Measurements from ENCODE around the gene EYS. TPM values are rescaled to one million over a fixed set of nuclear protein-coding genes. Genes with fewer than 3 reads are reported as not detected.
A peak's percentile ranks its signal among the peaks of the same experiment; 100 is the strongest.
"Not testable (repeated sequence)": the region's sequence is repeated elsewhere in the genome, so short reads cannot be mapped to it uniquely, and the experiment has no call there.

The EYS gene
- polyA plus RNA-seq, 3 donors, result 0.69 to 0.79 (median 0.70) TPM

DNA sequence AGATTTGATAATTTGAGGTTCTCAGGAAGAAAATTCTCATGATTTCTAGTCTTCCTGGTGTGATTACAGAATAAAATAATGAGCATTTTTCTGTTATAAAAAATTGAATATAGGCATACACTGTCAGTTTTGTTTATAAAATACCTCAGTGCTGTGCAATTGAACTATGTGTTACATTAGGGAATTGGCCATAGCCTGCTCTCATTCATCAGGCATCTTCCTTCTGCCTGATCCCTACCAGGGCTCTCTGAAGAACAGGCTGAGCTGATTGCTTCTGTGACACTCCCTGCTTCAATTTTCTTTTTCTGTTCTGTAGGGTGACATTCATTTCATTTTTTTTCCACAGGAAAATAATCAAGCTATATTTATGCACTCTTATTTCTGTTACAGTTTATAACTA, 1908.6 kb downstream of the EYS start:
- no peak for DNase-seq (ENCODE audit: extremely low read depth in 1 of 11, low read depth in 9 of 11, low spot score in 4 of 11)

DNA sequence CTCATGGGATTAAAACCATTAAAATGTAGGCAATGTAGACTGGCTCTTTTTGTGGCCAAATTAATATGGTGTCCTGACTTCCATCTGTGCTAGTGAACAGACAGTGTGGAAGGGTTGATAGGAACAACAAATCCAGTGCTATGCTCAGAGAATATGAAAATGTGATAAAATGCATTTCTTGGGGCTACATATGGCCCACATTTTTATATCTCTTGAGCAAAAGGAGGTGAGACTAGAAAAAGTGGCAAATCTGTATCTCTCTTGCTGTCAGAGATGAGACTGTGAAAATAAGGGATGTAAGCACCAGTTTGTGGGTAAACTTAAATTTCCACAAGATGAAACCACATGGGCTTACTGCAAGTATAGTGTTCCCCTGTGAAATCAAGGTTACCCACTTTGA, 1909.3 kb downstream of the EYS start:
- no peak for DNase-seq (ENCODE audit: extremely low read depth in 1 of 11, low read depth in 9 of 11, low spot score in 4 of 11)

DNA sequence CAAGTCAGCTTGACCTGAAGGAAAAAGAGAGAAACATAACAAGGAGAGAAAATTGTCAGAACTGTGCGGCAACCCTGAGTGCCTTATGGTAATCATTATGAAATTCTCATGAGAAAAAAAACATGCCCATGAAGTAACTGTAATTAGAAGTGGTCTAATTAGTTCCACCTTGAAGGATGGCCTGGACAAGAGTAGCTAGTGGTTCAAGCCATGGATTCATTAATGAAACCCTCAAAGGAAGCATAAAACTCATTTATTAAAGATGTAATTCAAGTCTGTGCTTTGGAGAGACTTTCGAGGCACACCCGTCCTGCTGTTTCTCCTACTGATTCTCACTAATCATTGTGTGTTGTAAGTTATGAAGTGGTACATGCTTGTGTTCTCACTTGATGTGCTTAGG, 1911.2 kb downstream of the EYS start:
- DNase-seq (ENCODE audit: extremely low read depth in 1 of 11, low read depth in 9 of 11, low spot score in 4 of 11), result no peak

DNA sequence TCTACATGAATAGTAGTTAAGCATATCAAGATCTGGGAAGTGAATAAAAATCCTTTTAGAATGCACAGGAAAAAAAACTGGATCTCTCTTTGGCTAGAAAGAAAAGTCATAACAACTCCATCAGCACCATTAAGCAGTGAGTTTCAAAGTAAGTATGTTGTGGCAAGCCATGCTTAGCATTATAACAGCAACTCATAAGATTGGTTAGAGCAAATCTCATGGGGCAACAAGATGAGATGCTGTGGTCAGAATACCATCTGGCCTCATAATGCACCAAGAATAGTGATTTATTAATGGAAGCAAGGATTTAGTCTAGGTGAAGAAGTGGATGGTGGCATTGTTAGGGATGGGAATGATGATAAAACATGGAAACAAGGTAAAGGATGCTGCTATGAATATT, 1912.0 kb downstream of the EYS start:
- DNase-seq (ENCODE audit: extremely low read depth in 1 of 11, low read depth in 9 of 11, low spot score in 4 of 11), result no peak

DNA sequence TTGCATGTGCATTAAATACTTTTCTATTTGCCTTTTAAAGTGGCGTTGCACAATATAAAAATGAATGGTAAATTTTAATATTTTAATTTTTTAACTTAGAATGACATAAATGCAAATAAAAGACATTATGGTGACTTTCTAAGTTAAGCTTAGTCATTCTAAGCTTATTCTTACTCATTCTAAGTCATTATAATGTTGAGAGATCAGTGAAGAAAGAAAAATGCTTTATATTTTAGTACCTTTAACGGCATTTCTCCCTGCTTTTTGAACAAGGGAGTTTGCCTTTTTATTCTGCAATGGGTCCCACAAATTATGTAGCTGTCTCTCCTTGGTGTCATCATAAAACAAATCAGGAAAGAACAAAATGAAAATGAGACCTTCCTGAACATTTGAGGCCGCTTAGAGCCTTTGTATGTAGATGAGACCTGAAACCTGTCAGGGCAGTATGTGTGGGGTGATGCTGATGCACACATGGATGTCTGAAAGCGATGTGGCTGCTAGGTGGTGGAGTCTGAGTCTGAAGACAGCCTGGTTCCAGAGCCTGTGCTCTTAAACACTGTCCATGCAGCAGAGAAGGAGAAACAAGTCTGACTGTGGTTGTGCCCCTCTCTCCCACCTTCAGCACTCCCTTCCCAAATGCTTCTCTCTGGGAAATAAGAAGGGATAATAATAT, 1913.4 kb downstream of the EYS start:
- DNase-seq (ENCODE audit: extremely low read depth in 1 of 11, low read depth in 9 of 11, low spot score in 4 of 11), result no peak

DNA sequence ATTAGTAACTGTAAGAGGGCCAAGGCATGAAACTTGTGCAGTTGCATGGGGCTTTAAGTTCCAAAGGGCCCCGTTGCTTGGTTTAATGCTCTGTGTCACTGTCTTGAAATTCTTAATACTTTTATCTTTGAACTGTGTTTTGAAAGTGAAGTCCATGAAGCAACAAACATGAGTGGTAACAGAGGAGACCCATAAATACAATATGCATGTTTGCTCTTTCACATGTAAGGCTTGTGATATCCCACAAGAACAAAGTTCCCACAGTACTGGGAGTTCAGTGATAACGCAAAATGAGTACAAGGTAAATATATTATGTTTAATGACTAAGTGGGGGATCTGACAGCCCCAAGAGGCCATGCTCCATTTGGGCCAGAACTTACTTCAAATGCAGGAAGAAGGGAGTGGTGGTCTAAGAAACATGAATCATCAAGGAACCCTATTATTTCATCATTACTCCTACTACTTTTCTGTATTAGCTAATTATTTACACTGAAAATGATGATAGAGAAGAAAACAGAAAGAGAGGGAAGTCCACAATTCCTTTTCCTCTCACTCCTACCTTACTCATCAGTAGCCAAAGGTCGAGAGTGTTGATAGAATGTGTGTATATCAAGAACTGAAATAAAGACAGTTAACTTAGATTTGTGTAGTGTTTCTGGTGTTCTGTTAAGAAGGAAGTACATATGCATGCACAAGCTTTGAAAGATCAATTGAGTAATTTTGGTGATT, 1914.1 kb downstream of the EYS start:
- DNase-seq (ENCODE audit: extremely low read depth in 1 of 11, low read depth in 9 of 11, low spot score in 4 of 11), result no peak

DNA sequence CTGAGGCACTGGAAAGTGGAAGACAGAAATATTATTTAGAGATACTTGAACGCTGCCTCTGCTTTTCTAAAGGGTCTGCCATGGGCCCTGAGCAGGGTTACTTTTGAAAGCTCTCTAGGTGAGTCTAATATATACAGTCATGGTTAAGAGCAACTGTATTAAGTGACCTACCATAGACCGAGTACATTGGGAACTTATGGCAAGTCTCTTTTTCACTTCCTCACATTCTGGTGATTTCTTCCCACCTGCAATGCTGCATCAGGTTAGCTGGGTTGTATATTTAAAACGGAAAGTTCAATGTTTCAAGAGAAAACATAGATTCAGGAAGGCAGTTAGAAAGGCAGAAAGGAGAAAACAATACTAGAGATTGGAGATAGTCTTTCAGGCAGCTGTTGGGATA, 1916.7 kb downstream of the EYS start:
- no peak for DNase-seq (ENCODE audit: extremely low read depth in 1 of 11, low read depth in 9 of 11, low spot score in 4 of 11)

DNA sequence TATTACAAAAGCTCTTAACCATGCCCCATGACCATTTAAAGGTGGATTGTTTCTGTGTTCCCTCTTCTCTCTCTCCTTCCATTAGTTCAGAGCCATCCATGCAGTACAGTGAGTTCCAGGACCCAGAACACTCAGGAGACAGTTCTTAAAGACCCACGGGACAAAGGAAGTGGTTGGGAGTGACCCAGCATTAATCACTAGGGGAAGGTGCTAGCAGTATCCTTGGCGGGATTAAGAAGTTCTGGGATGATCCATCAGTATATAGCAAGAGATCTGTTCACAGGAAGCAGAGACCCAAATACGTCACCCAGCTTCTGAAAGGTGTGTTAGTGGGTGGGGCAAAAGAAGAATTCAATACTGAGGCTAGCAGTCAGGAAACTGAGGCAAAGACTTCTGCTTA, 1917.3 kb downstream of the EYS start:
- no peak for DNase-seq (ENCODE audit: extremely low read depth in 1 of 11, low read depth in 9 of 11, low spot score in 4 of 11)

DNA sequence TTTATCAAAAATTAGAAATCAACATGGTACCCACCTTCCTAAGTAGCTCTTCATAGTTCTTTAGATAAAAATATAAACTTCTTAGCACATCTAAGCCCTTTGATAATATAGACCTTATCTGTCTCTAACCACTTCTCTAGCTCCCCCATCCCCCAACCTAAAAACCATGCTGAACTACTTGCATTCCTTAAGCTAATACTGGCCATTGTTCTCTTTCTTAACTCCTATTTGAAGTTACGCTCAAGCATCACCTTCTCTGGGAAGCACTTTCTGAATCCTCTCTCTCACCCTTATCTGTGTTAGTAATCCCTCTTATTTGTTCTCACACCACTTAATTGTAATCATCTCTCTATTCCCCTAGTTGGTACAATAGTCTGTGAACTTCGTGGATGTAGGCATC, 1918.5 kb downstream of the EYS start:
- DNase-seq (ENCODE audit: extremely low read depth in 1 of 11, low read depth in 9 of 11, low spot score in 4 of 11), result no peak

DNA sequence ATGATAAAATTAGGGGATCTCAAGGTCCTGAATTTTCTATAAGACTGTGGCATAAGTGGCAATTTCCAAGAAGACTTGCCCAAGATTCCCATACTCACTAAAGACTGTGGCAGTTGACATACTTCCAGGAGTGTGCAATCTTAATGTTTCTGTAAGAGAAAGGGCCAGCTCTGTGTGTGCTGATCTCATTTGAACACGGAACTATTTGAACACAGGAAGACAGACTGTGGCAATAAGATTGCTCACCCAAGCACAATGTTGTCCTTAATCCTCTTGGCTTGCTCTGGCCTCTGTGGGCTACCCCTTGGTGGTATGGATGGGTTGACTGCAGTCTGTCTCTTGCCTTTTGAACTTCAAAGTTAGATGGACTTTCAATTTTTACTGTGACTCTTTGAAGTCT, 1920.0 kb downstream of the EYS start:
- DNase-seq (ENCODE audit: extremely low read depth in 1 of 11, low read depth in 9 of 11, low spot score in 4 of 11), result no peak

DNA sequence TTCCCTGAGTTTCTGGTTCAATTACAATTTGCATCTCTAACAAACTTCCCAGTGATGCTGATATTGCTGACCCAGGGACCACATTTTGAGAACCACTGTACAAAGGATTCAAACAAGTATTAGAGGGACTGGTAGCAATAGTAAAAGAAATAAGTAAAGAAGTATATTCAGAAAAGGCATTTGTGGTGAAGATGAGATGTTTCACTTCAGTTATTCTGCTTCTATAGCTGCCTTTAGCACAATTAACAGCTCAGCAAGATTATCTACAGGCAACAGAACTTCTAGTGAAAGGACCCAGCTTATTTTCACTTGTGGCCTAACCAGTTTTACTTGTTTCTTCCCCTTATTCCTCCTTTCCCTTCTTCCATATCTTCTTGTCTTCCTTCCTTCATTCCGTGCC, 1922.0 kb downstream of the EYS start:
- DNase-seq (ENCODE audit: extremely low read depth in 1 of 11, low read depth in 9 of 11, low spot score in 4 of 11), result no peak

DNA sequence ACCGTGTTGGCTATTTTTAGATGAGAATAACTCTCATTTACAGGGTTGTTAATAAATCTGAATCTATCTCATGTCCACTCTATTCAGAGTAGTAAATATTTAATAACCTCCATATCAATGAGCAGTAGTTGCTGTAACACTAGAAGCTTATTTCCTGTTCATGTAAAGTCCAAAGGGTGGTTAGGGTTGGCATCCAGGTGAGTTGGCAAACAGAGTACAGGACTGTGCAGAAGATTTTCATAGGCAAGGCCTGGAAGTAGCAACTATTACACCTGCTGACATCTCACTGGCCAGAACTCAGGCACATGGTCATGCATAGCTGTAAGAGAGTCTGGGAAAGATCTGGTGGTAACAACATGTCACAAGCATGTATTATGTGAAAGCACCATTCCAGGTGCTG, 1923.9 kb downstream of the EYS start:
- no peak for DNase-seq (ENCODE audit: extremely low read depth in 1 of 11, low read depth in 9 of 11, low spot score in 4 of 11)

DNA sequence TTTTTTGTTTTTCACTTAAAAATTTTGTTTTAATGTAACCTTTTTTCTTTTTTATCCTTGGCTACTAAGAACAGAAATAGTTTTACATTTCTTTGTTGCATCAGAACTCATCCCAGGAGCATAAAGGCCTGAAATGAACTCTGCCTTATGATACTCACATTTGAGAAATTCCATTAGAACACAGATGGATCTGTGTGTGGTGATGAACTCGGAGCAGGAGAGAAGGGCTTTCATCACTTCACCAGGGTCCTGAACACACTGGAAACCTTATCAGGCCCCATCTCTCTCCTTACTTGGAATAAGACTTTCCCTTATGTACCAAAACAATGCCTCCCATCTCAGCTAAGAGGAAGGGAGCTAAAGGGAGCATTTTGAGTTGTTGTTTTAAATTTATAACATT, 1932.1 kb downstream of the EYS start:
- DNase-seq (ENCODE audit: extremely low read depth in 1 of 11, low read depth in 9 of 11, low spot score in 4 of 11), result no peak

DNA sequence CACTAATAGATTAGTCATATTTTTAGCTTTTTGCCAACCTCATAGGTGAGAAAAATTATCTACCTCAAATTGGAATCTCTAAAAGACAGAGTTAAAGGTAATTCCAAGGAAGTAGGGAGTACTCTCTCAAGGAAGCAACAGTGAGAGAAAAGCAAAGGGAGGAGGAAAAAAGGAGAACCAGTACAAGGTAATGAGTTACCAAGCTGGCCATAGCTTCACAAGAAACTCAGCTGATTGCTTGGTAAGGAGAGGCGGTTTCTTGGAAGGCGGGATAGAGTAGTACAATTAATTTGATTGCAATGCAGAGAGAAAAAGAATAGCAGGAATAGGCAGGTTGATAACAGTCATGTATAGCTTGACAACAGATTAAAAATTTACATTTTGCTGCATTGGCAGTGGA, 1933.8 kb downstream of the EYS start:
- DNase-seq (ENCODE audit: extremely low read depth in 1 of 11, low read depth in 9 of 11, low spot score in 4 of 11), result no peak

DNA sequence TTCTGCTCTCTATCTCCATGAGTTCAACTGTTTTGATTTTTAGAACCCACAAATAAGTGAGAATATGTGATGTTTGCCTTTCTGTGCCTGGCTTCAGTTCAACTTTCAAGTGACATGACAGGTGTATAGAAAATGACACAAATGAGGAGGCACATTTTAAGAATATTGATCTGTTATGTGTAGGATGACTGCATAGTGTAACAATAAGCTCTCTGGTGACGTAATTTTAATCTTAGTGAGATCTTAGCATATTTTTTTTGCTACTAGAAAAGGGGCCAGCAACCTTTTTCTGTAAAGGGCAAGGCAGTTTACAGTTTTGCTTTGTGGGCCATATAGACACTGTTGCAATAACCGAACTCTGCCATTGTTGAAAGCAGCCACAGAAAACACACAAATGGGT, 1941.2 kb downstream of the EYS start:
- no peak for DNase-seq (ENCODE audit: extremely low read depth in 1 of 11, low read depth in 9 of 11, low spot score in 4 of 11)

DNA sequence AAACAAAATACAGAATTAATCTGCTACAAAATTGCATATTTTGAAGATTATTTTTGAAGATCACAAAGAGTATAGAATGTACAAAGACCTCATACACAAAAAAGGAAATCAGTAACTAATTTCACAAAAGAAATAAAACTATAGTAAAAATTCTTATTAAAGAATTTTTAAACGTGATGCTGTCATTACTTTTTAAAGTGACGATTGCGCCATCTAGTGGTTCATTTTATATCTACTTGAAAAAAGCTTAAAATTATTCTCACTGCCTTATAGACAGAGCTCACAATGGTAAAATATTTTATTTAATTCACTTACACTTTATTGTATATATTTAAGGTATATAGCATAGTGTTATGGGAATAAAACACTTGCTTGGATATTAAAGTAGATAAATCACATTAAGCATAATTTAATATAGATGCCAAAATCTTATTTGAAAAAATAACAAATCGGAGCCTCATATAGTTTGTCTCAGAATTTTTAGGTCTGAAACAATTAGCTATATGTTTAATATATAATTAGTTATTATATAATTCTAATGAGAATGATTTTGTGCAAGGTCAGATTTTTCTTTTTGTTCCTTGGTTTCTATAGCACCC, 1942.6 kb downstream of the EYS start:
- DNase-seq (ENCODE audit: extremely low read depth in 1 of 11, low read depth in 9 of 11, low spot score in 4 of 11), result peak; percentile 12 to 51 (median 24)

DNA sequence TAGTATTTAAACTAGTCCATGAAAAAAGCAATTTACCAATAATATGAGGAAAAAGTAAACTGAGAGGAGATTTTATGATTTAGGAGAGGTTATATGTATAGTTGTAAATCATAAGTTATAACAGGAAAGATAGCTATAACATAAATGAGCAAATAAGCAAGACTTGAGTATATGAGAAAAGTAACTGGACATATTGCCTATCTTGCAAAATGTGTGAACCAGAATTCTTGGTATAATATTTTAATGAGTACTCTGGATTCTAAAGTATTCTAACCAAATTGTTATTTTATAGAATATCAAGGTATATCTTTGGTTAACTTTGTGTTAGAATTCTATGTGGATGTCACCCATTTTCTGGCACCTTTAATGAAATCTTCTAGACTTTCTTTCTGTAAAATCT, 1946.8 kb downstream of the EYS start:
- no peak for DNase-seq (ENCODE audit: extremely low read depth in 1 of 11, low read depth in 9 of 11, low spot score in 4 of 11)

DNA sequence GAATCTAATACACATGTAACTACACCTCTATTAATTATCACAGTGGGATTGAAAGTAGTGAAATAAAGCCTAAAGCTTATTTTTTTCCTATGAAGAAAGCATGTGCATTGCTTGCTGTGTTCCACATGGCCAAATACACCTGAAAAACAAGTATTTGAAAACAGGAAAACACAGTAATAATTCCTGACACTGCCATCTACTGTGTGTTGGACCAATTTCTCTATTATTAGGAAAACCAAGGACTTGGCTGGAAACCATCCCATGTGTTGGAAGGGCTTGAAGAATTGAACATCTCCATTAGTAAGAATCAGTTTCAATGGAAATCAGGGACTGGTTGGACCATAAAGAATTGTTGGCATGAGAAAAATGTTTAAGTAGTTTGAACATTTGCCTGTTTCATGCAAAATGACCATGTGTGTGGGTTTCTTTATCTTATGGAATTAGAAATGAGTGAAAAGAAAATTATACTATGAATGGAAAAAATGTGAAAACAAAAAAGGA, 1947.4 kb downstream of the EYS start:
- DNase-seq (ENCODE audit: extremely low read depth in 1 of 11, low read depth in 9 of 11, low spot score in 4 of 11), result no peak

DNA sequence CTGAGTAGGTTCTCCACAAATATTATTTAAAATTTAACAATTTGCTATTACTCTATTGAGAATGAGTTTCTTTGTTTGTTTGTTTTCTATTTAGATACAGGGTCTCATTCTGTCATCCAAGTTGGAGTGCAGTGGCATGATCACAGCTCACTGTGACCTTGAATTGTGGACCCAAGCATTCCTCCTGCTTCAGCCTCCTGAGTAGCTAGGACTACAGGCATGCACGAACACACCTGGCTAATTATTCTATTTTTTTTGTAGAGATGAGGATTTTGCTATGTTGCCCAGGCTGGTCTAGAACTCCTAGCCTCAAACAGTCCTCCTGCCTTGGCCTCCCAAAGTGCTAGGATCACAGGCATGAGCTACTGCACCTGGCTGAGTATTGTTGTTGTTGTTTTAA, 1949.2 kb downstream of the EYS start:
- no peak for DNase-seq (ENCODE audit: extremely low read depth in 1 of 11, low read depth in 9 of 11, low spot score in 4 of 11)

DNA sequence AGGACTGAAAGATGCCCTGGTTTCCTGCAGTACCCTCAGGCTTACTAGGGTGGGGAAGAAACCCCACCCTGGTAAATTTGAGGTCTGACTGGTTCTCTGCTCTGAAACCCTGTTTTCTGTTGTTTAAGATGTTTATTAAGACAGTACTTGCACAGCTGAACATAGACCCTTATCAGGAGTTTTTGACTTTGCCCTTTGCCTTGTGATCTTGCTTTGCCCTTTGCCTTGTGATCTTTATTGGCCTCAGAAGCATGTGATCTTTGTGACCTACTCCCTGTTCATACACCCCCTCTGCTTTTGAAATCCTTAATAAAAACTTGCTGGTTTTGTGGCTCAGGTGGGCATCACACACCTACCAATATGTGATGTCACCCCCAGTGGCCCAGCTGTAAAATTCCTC, 1949.8 kb downstream of the EYS start:
- DNase-seq (ENCODE audit: extremely low read depth in 1 of 11, low read depth in 9 of 11, low spot score in 4 of 11), result not testable (repeated sequence)

DNA sequence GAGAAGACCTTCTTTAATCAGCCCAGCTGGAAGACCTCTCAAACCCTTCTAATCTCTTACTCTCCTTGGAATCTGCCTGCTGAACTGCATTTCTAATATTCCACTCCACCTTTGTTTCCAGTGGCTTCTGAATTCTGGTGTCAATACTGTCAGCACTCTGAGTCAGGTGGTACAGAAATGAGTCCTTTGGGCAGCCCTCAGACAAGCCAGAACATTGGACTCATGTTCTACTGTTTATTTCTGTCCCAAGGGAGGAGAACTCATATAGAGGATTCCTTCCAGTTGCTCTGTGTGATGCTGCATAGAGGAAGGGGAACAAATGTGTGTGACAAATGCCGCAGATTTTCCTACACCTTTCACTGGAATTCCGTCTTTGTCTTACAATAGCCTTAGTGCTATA, 1956.6 kb downstream of the EYS start:
- no peak for DNase-seq (ENCODE audit: extremely low read depth in 1 of 11, low read depth in 9 of 11, low spot score in 4 of 11)
